AG20443 (cell line): ENCODE measurements around the gene CRYBA4.

Experiments used
- DNase-seq: peaks from one replicate; pipeline ENCODE4 v3.0.0; 2012; ENCODE audit warnings: low spot score, mixed read lengths

The CRYBA4 gene

GRCh38 chr22:26621663-26622062 is at the start of gene CRYBA4:
Gene CRYBA4, plus strand, starts transcription at chr22:26621963. Its CDS starts 634 bp downstream, at chr22:26622597.
- no peak for DNase-seq

- DNase-seq, result no peak
Observed at GRCh38 chr22:26573026-26573662, 48.6 kb upstream of the CRYBA4 start.

- DNase-seq, result no peak
Observed at GRCh38 chr22:26574001-26574723, 47.6 kb upstream of the CRYBA4 start.

- no peak for DNase-seq
Observed at GRCh38 chr22:26576026-26576680, 45.6 kb upstream of the CRYBA4 start.

GRCh38 chr22:26577081-26577480 is 44.7 kb upstream of the CRYBA4 start:
- no peak for DNase-seq

GRCh38 chr22:26579331-26579886 is 42.4 kb upstream of the CRYBA4 start:
- DNase-seq, result no peak

- DNase-seq, result no peak
Observed at GRCh38 chr22:26580240-26580962, 41.4 kb upstream of the CRYBA4 start.

GRCh38 chr22:26581026-26581425 is 40.7 kb upstream of the CRYBA4 start:
- DNase-seq, result no peak

GRCh38 chr22:26581633-26582168 is 40.1 kb upstream of the CRYBA4 start:
- no peak for DNase-seq

GRCh38 chr22:26584010-26584409 is 37.8 kb upstream of the CRYBA4 start:
- DNase-seq, result no peak

- peak; percentile 63 for DNase-seq
Observed at GRCh38 chr22:26585104-26585790, 36.5 kb upstream of the CRYBA4 start.

- no peak for DNase-seq
Observed at GRCh38 chr22:26586556-26587325, 35.0 kb upstream of the CRYBA4 start.

GRCh38 chr22:26587991-26588613 is 33.7 kb upstream of the CRYBA4 start:
- DNase-seq, result no peak

- no peak for DNase-seq
Observed at GRCh38 chr22:26588729-26589366, 32.9 kb upstream of the CRYBA4 start.

- DNase-seq, result peak; percentile 53
Observed at GRCh38 chr22:26589367-26589844, 32.4 kb upstream of the CRYBA4 start.

- peak; percentile 96 for DNase-seq
Observed at GRCh38 chr22:26589845-26590736, 31.7 kb upstream of the CRYBA4 start, which contains the start of gene TPST2. Gene TPST2, minus strand, starts transcription at chr22:26590132. Its CDS starts 48,502 bp downstream, at chr22:26541630.

GRCh38 chr22:26592421-26592891 is 29.3 kb upstream of the CRYBA4 start:
- DNase-seq, result no peak

GRCh38 chr22:26593763-26594162 is 28.0 kb upstream of the CRYBA4 start:
- no peak for DNase-seq
